Adipocyte (in vitro differentiated cells): ENCODE data around the gene MNT.

Experiments used
- DNase-seq: peaks from one replicate; pipeline ENCODE4 v3.0.0-alpha.2; 2015; ENCODE audit warnings: low read depth
- H3K27me3 ChIP-seq: replicated peaks from 2 replicates; pipeline ENCODE4 v1.7.0; 2013; ENCODE audit warnings: mild to moderate bottlenecking, low read length, moderate library complexity; ENCODE audit not compliant: control insufficient read depth, insufficient read depth
- H3K36me3 ChIP-seq: 2 replicates; pipeline ENCODE4 v1.7.0; 2013; ENCODE audit warnings: low read length, mild to moderate bottlenecking, moderate library complexity; ENCODE audit not compliant: control insufficient read depth, insufficient read depth, severe bottlenecking
- H3K4me1 ChIP-seq: 2 replicates; pipeline ENCODE4 v1.7.0; 2013; ENCODE audit warnings: mild to moderate bottlenecking, low read length, moderate library complexity; ENCODE audit not compliant: control insufficient read depth, insufficient read depth
- H3K4me3 ChIP-seq: 2 replicates; pipeline ENCODE4 v1.7.0; 2013; ENCODE audit warnings: mild to moderate bottlenecking, low read length, moderate library complexity
- H3K9ac ChIP-seq: 2 replicates; pipeline ENCODE4 v1.7.0; 2013; ENCODE audit warnings: mild to moderate bottlenecking, low read length, moderate library complexity
- H3K9me3 ChIP-seq: 2 replicates; pipeline ENCODE4 v1.7.0; 2013; ENCODE audit warnings: mild to moderate bottlenecking, low read length, moderate library complexity; ENCODE audit not compliant: control insufficient read depth

Gene MNT

GRCh38 chr17:2351269-2351668 is 49.6 kb downstream of the MNT start:
- H3K27me3 ChIP-seq: no peaks in the 10 kb centered on the region
- no peak overlapping the region for H3K9ac ChIP-seq
- H3K4me3 ChIP-seq: no peak overlapping the region
- H3K9me3 ChIP-seq: no peaks in the 10 kb centered on the region
- no peak for DNase-seq
- H3K4me1 ChIP-seq: peaks cover 16% of the 10 kb centered on the region
- H3K36me3 ChIP-seq: no peaks in the 10 kb centered on the region

- no peaks in the 10 kb centered on the region for H3K27me3 ChIP-seq
- no peak overlapping the region for H3K4me3 ChIP-seq
- H3K9ac ChIP-seq: peak overlapping the region; percentile 16
- peaks cover 17% of the 10 kb centered on the region for H3K4me1 ChIP-seq
- H3K9me3 ChIP-seq: no peaks in the 10 kb centered on the region
- DNase-seq: peak; percentile 76
- H3K36me3 ChIP-seq: no peaks in the 10 kb centered on the region
These were observed 52.8 kb downstream of the MNT start for GRCh38 chr17:2347805-2348685.

GRCh38 chr17:2346475-2346874 is 54.4 kb downstream of the MNT start:
- no peak overlapping the region for H3K9ac ChIP-seq
- H3K4me1 ChIP-seq: peaks cover 17% of the 10 kb centered on the region
- no peak overlapping the region for H3K4me3 ChIP-seq
- no peaks in the 10 kb centered on the region for H3K27me3 ChIP-seq
- no peaks in the 10 kb centered on the region for H3K36me3 ChIP-seq
- DNase-seq: no peak
- no peaks in the 10 kb centered on the region for H3K9me3 ChIP-seq

GRCh38 chr17:2344528-2344927 is 56.3 kb downstream of the MNT start:
- DNase-seq: no peak
- H3K4me1 ChIP-seq: peaks cover 17% of the 10 kb centered on the region
- H3K9me3 ChIP-seq: no peaks in the 10 kb centered on the region
- no peak overlapping the region for H3K4me3 ChIP-seq
- no peaks in the 10 kb centered on the region for H3K27me3 ChIP-seq
- H3K9ac ChIP-seq: no peak overlapping the region
- no peaks in the 10 kb centered on the region for H3K36me3 ChIP-seq

GRCh38 chr17:2343421-2343820 is 57.4 kb downstream of the MNT start:
- no peak for DNase-seq
- H3K9me3 ChIP-seq: no peaks in the 10 kb centered on the region

GRCh38 chr17:2338315-2338657 is 62.6 kb downstream of the MNT start:
- Histone ChIP-seq H3K36me3 (peaks cover 20% of the 10 kb centered on the region), H3K9ac (peak overlapping the region; percentile 86), H3K4me1 (peaks cover 21% of the 10 kb centered on the region), H3K27me3 (no peaks in the 10 kb centered on the region), H3K9me3 (no peaks in the 10 kb centered on the region), H3K4me3 (peak overlapping the region; percentile 97)
- DNase-seq: peak; percentile 29

More at GRCh38 chr17:2343421-2343820, 57.4 kb downstream of the MNT start:
- Histone ChIP-seq H3K27me3 (no peaks in the 10 kb centered on the region), H3K4me1 (peaks cover 15% of the 10 kb centered on the region), H3K9ac (no peak overlapping the region), H3K4me3 (no peak overlapping the region), H3K36me3 (no peaks in the 10 kb centered on the region)

- peak; percentile 84 for DNase-seq
- peak overlapping the region; percentile 97 for H3K4me3 ChIP-seq
- H3K9ac ChIP-seq: peak overlapping the region; percentile 86
- peaks cover 21% of the 10 kb centered on the region for H3K4me1 ChIP-seq
- no peaks in the 10 kb centered on the region for H3K9me3 ChIP-seq
- H3K36me3 ChIP-seq: peaks cover 26% of the 10 kb centered on the region
- H3K27me3 ChIP-seq: no peaks in the 10 kb centered on the region
These were observed 63.1 kb downstream of the MNT start for GRCh38 chr17:2337544-2338314.

GRCh38 chr17:2336852-2337543 is 63.9 kb downstream of the MNT start, which contains the start of gene SGSM2:
TSS of gene SGSM2 (plus strand) at chr17:2337501. CDS start at chr17:2337689, 188 bp downstream.
- H3K9ac ChIP-seq: peak within 1 kb of the TSS; percentile 96
- DNase-seq: peak; percentile 79
- H3K27me3 ChIP-seq: no peaks in the 10 kb centered on the region
- peak within 1 kb of the TSS; percentile 97 for H3K4me3 ChIP-seq
- H3K9me3 ChIP-seq: no peaks in the 10 kb centered on the region
- H3K36me3 ChIP-seq: peaks cover 33% of the 10 kb centered on the region
- H3K4me1 ChIP-seq: peaks cover 21% of the 10 kb centered on the region

- Histone ChIP-seq H3K36me3 (peaks cover 39% of the 10 kb centered on the region), H3K27me3 (no peaks in the 10 kb centered on the region), H3K4me1 (peaks cover 21% of the 10 kb centered on the region), H3K9ac (peak within 1 kb of the TSS; percentile 96), H3K4me3 (peak within 1 kb of the TSS; percentile 97), H3K9me3 (no peaks in the 10 kb centered on the region)
- peak; percentile 98 for DNase-seq
These were observed 64.5 kb downstream of the MNT start, which contains the start of gene TSR1 for GRCh38 chr17:2336215-2336851. TSS of gene TSR1 (minus strand) at chr17:2336457. CDS start at chr17:2336427, 30 bp downstream.

GRCh38 chr17:2335726-2336214 is 65.1 kb downstream of the MNT start:
- Histone ChIP-seq H3K36me3 (peaks cover 45% of the 10 kb centered on the region), H3K27me3 (no peaks in the 10 kb centered on the region), H3K4me3 (peak overlapping the region; percentile 97), H3K9me3 (no peaks in the 10 kb centered on the region), H3K9ac (peak overlapping the region; percentile 96), H3K4me1 (peaks cover 21% of the 10 kb centered on the region)
- DNase-seq: peak; percentile 22
